GM18519 (cell line): ENCODE measurements around the gene SOX1.

Experiments
- ATAC-seq: cut with Tn5 transposase; IDR thresholded peaks from one replicate; pipeline ENCODE4 v1.9.1; 2021; ENCODE audit warnings: mild to moderate bottlenecking, moderate library complexity; ENCODE audit not compliant: unreplicated experiment, low FRiP score

The SOX1 gene

GRCh38 chr13:112104881-112105234 lies 37.9 kb downstream of the SOX1 start:
- ATAC-seq = no peak

DNA sequence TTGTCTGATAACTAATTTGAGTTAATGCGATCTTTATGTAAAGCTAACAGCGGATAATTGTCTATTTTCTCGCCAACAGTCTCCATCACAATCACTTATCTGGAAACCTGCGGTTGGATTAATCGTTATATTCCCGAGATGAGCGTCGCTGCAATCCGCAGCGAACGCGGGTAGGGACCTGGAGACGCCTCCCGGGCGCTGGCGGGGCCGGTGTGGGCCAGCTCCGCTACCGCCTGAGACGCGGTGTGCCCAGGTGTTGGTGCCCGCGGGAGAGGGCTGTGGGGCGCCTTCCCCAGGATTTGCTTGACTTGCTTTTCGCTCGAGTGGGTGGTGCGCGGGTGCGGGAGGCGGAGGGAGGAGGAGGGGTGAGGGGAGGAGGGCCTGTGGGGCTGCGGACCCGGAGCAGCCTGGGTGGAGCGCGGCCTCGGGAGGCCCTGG lies 38.3 kb downstream of the SOX1 start:
- no peak for ATAC-seq

GRCh38 chr13:112105892-112106291 lies 38.9 kb downstream of the SOX1 start:
- ATAC-seq = no peak

DNA sequence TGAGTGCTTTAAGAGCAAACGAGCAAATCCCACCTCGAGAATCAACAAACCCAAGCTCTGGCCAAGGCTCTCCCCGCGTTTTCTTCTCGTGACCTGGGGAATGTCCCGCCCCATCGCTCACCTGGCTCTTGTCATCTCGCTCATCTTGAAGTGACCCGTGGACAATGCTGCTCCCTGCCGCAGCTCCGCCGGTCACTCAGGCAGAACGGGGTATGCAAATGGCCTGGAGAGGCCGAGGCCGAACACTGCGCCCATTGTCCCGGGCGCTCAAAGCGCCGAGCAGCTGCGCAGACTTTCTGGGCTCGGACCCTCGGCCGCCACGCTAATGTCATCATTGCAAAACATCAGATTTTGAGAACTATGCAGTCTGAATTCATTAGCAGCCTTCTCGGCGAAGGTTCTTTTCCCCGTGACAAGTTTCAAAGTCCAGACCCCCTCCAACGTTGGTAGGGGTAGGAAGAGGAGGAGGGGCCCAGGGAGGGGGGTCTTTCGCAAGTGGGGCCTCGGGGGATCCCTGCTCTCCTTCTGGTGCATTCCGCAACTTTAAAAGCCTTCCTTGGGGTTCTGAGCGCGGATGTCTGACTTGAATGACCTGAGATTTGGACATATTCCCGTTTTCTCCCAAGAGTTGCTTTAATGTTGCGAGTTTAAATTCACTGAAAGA lies 39.7 kb downstream of the SOX1 start:
- ATAC-seq = no peak

DNA sequence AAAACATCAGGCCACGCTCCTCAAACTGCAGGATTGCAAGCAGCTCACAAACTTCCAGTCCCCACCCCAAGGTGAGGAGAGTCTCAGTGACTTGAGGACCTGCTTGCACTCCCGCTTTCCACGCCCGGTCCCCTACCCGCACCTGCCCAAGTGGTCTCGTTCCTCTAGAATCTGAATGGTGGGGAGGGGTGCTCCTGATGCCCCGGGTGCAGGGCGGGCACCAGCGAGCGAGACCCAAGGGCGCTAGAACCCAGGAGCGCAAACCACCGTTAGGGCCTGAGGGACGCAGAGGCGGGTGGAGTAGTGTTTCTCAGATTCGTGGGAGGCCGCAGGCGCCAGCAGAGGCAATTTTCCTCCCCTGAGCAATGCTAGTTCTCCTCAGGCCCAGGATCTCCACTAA lies 40.3 kb downstream of the SOX1 start:
- no peak for ATAC-seq

GRCh38 chr13:112110479-112110878 lies 43.5 kb downstream of the SOX1 start:
- no peak for ATAC-seq

GRCh38 chr13:112111239-112111857 lies 44.4 kb downstream of the SOX1 start:
- ATAC-seq = no peak

DNA sequence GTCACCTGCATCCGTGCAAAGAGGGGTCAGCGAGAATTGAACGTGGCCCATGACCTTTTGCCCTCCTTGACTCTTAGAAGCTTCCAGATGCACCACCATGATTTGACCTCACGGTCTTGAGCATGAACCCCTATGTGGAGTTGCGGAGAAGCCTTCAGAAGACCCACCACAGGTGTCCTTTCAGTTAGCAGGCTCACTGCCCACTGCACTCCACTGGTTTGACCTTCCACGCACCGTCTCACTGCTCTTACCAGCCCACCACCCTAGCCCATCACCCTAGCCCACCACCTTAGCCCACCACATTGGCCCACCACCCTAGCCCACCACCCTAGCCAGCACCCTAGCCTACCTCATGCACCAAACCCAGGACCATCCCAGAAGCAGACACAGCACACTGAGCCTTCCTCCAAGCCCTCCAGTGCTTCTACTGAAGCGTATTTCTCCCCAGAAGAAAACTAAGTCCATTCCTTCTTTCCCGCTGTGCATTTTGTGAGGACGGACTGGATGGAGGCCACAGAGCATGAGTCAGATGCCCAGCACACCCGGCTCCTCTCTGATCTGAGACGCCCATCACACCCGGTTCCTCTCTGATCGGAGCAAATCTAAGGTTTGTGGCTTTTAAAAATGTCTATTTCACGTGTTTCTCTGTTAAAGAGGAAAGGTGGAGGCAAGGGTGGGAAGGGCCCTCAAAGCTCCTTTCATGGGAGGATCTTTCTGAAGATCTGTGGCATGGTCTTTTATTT lies 45.8 kb downstream of the SOX1 start:
- ATAC-seq = no peak

DNA sequence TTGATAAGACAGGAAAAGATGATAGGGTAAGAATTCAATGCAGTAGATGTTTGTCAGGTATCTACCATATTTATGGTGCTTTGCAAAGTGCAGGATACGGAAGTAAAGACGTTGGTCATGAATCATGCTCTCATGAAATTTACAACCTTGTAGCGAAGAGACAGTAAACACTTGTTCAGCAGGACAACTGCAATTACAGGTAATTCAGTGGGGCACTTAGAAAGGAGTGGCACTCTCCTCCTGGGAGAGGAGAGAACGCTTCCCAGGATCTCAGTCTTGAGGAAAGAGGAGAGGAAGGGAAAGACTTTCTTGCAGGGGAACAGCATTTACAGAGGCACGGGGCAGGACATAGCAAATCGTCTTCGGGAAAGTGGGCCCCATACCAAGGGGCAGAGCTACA lies 46.4 kb downstream of the SOX1 start:
- ATAC-seq = no peak

DNA sequence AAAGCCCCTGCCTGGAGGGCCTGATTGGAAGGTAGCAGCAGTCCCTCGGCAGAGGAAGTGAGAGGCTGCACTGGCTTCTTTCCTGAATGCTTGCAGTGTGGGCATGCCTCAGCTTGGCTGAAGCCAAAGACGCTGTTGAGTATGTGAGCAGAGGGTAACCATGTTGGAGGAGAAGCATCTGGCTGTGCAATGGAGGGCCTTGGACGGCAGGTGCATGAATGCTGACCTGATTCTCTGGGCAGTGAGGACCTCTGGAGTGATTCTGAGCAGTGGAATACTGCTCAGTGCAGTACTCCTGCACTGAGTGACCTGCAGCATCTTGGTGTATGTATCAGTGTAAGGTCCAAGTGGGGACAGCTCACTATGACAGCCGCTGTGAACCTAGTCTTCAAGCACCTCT lies 46.9 kb downstream of the SOX1 start:
- no peak for ATAC-seq

GRCh38 chr13:112114391-112114790 lies 47.4 kb downstream of the SOX1 start:
- ATAC-seq = no peak

DNA sequence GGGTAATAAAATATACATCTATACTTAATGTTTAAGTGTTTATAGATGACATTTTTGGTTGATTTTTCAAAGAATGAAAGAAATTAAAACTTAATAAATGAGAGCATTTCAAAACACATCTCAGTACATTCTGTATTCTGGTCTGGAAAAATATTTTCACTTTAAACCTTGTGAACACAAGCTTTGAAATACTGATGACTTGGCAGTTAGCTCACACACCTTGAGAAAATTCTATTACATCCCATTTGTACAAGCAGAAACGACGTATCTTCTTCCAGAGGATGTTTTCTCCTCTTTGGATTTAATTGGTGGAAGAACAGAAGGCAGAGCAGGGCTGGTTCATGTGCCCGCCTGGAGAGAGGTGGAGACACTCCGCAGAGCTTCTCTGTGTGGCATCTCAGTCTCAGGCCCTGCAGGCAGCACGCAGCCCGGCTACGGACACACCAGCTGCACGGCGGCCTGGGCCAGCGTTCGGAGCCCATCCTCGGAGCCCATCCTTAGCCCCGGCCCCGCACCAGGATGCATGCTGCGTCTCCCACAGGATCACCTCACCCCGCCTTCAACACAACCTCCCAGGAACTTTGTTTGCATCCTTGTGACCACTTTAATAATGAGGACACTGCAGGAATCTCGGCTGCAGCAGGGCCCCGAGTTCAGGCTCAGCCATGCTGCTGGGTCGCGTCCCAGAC lies 48.6 kb downstream of the SOX1 start:
- no peak for ATAC-seq

- no peak for ATAC-seq
Observed at GRCh38 chr13:112116187-112116950, 49.4 kb downstream of the SOX1 start.

DNA sequence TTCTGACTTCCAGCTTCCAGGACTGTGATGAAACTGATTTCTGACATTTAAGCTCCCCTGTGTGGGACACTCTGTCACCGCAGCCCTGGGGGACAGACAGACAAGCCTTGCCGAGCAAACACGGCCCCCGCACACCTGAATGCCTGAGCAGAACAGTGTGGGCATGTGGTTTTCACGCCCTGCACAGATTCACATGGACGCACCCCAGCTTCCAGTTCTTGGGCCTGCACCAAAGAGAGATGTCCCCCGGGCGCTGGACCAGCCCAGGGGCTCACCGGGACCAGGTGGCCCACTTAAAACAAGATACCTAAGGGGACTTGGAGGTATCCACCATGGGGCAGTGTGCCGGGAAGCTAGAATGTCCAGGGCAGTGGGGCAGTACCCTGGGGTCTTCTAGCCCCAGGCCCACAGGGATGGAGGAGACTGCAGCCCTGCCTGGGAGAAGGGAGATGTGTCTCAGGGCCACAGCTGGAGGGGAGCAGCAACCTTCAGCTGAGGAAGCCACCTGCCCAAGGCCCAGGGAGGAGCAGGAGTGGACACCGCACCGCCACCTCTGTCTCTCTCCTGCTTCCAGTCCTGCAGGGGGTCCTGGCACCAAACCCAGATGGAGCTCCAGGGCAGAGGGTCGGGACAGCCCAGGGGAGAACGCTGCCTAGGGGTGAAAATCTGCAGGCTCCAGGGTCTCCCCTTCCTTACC lies 50.5 kb downstream of the SOX1 start:
- no peak for ATAC-seq

DNA sequence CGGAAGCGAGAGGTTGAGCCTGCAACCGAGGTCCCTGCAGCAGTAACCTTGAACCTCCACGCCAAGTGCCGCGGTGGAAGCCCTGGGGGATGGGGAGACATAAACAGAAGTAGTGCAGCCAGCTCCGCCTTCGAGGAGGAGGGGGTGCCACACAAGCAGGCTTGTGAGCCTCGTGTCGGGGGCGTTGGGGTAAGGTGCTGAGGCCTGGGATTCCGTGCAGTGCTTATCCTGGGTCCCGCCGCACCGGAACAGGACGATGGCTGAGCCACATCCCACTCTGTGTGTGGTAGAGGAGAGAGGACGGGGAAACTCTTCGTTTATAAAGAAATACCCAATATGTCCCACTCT lies 51.0 kb downstream of the SOX1 start:
- ATAC-seq = no peak

DNA sequence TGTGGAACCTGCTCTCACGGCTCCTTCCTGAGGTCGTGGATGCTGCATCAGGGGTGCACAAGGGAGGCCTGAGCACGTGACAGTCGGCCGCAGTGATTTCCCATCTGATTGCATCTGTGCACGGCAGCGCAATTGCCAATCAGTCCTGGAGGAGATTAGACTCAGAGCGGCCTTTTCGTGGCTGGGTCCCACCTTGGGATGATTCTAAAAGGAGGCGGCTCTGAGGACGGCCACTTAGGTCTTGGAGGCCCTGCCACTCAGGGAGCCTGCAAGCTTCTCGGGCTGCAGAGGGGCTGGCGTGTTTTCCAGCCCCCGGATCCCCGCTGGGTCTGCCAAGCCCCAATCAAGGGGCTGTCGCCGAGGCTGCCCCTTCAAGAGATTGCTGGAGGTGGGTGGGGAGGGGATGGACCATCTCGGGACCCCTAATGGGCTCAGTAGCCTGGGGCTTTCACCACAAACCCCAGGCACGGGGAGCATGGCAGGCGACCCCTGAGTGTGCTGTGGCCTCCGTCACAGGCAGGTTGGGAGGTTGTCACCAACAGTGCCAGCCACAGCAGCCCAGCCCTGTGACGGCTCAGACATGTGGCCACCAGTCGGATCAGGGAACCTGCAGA lies 51.6 kb downstream of the SOX1 start:
- no peak for ATAC-seq

DNA sequence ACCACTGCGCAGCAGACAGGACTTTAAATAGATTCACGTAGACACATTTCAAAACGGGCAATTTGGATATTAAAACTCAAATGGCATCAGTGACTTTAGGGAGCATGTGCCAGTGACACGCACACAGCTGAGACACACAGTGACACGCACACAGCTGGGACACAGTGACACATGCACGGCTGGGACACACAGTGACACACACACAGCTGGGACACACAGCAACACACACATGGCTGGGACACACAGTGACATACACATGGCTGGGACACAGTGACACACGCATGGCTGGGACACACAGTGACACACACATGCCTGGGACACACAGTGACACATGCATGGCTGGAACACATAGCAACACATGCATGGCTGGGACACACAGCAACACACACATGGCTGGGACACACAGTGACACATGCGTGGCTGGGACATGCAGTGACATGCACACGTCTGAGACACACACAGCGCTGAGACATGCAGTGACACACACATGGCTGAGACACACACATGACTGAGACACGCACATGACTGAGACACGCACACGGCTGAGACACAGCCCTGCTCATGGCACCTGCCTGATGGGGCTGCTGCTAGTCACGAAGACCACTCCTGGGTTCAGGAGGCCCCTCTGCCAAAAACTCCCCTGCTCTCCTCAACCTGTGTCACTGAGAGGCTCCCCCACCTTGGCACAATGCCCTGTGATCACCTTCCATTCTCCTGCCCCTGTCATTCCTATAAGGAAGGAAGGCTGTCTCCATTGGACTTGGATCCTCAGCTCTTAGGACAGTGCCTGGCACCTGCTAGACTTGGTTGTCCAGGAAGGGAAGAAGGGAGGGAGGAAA lies 52.5 kb downstream of the SOX1 start:
- ATAC-seq = no peak

DNA sequence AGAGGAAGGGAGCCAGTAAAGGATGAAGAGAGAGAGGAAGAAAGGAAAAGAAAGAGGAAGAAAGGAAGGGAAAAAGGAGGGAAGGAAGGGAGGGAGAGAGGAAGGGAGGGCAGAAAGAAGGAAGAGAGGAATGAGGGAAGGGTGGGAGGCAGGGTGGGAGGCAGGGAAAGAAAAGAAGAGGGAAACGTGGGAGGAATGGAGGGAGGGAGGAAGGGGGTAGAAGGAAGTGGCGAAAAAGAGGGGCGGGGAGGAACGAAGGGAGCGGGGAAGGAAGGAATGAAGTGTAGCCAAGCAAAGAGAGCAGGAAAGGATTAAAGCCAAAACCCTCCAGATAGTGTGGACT lies 53.1 kb downstream of the SOX1 start:
- no peak for ATAC-seq
